ENCODE results near the gene TYK2. TPM values are rescaled to one million over a fixed set of nuclear protein-coding genes. Genes with fewer than 3 reads are reported as not detected.

Gene TYK2
- total and polyA plus RNA-seq, 2 experiments from 2014 or later, result 63.6 to 94.3 TPM

GRCh38 chr19:10356431-10356830 is 23.9 kb downstream of the TYK2 start:
- TF ChIP-seq EZH2 (IDR thresholded peaks at IDR 0.05; ENCODE audit: borderline replicate concordance), result no peak
- TF ChIP-seq CTCF (IDR thresholded peaks at IDR 0.05; ENCODE audit: poor library complexity), result no peak
- no peak for TF ChIP-seq EZH2phosphoT487 (IDR thresholded peaks at IDR 0.05; ENCODE audit: low read depth, severe bottlenecking, unreplicated experiment)

GRCh38 chr19:10353793-10354391 is 26.5 kb downstream of the TYK2 start:
- H3K4me2 ChIP-seq, result peak overlapping the region; percentile 74
- WGBS (ENCODE audit: low lambda C conversion rate, missing lambda C conversion rate), result 58% methylated on average over 28 of the region's 32 CpGs
- TF ChIP-seq CTCF (IDR thresholded peaks at IDR 0.05; ENCODE audit: poor library complexity) (no peak), EZH2 (IDR thresholded peaks at IDR 0.05; ENCODE audit: borderline replicate concordance) (no peak), EZH2phosphoT487 (IDR thresholded peaks at IDR 0.05; ENCODE audit: low read depth, severe bottlenecking, unreplicated experiment) (no peak)
- peak overlapping the region; percentile 71 for H3K27ac ChIP-seq
- no peaks in the 10 kb centered on the region for H3K36me3 ChIP-seq (replicated peaks; ENCODE audit: insufficient read depth, low read depth)
- no peaks in the 10 kb centered on the region for H4K20me1 ChIP-seq (ENCODE audit: insufficient read depth, poor library complexity, severe bottlenecking)
- H3K9me2 ChIP-seq (replicated peaks; ENCODE audit: insufficient read depth), result no peaks in the 10 kb centered on the region
- no peak overlapping the region for H3K4me3 ChIP-seq
- H2AFZ ChIP-seq, result no peak overlapping the region
- H3K27me3 ChIP-seq, result no peaks in the 10 kb centered on the region
- no peaks in the 10 kb centered on the region for H3K9me3 ChIP-seq (ENCODE audit: low read depth)
- H3K4me1 ChIP-seq (ENCODE audit: insufficient read depth), result peaks cover 9% of the 10 kb centered on the region
- H3K79me2 ChIP-seq, result no peaks in the 10 kb centered on the region
- DNase-seq (ENCODE audit: low spot score), result peak; percentile 78

More at GRCh38 chr19:10356431-10356830, 23.9 kb downstream of the TYK2 start:
- 98% methylated on average over 12 of the region's 12 CpGs for WGBS (ENCODE audit: low lambda C conversion rate, missing lambda C conversion rate)
- no peaks in the 10 kb centered on the region for H4K20me1 ChIP-seq (ENCODE audit: insufficient read depth, poor library complexity, severe bottlenecking)
- no peaks in the 10 kb centered on the region for H3K9me3 ChIP-seq (ENCODE audit: low read depth)
- no peak overlapping the region for H3K27ac ChIP-seq
- no peak overlapping the region for H2AFZ ChIP-seq
- H3K4me3 ChIP-seq, result no peak overlapping the region
- H3K36me3 ChIP-seq (replicated peaks; ENCODE audit: insufficient read depth, low read depth), result no peaks in the 10 kb centered on the region
- H3K4me2 ChIP-seq, result no peak overlapping the region
- H3K79me2 ChIP-seq, result no peaks in the 10 kb centered on the region
- H3K9me2 ChIP-seq (replicated peaks; ENCODE audit: insufficient read depth), result no peaks in the 10 kb centered on the region
- H3K4me1 ChIP-seq (ENCODE audit: insufficient read depth), result peaks cover 9% of the 10 kb centered on the region
- DNase-seq (ENCODE audit: low spot score), result no peak
- H3K27me3 ChIP-seq, result no peaks in the 10 kb centered on the region

- peak overlapping the region; percentile 24 for H2AFZ ChIP-seq
- H3K4me3 ChIP-seq, result no peak overlapping the region
- no peaks in the 10 kb centered on the region for H3K79me2 ChIP-seq
- H3K9me2 ChIP-seq (replicated peaks; ENCODE audit: insufficient read depth), result no peaks in the 10 kb centered on the region
- peaks cover 9% of the 10 kb centered on the region for H3K4me1 ChIP-seq (ENCODE audit: insufficient read depth)
- H3K4me2 ChIP-seq, result peak overlapping the region; percentile 74
- no peaks in the 10 kb centered on the region for H3K9me3 ChIP-seq (ENCODE audit: low read depth)
- peak; percentile 85 for DNase-seq (ENCODE audit: low spot score)
- no peak for TF ChIP-seq EZH2phosphoT487 (IDR thresholded peaks at IDR 0.05; ENCODE audit: low read depth, severe bottlenecking, unreplicated experiment)
- TF ChIP-seq CTCF (IDR thresholded peaks at IDR 0.05; ENCODE audit: poor library complexity), result no peak
- TF ChIP-seq EZH2 (IDR thresholded peaks at IDR 0.05; ENCODE audit: borderline replicate concordance), result no peak
- peak overlapping the region; percentile 71 for H3K27ac ChIP-seq
- no peaks in the 10 kb centered on the region for H4K20me1 ChIP-seq (ENCODE audit: insufficient read depth, poor library complexity, severe bottlenecking)
- no peaks in the 10 kb centered on the region for H3K27me3 ChIP-seq
- no peaks in the 10 kb centered on the region for H3K36me3 ChIP-seq (replicated peaks; ENCODE audit: insufficient read depth, low read depth)
- 36% methylated on average over 50 of the region's 63 CpGs for WGBS (ENCODE audit: low lambda C conversion rate, missing lambda C conversion rate)
Measured at GRCh38 chr19:10352764-10353671, 27.4 kb downstream of the TYK2 start.

All from hepatocyte (in vitro differentiated cells).